Fibroblast of peridontal ligament (primary cell): Measurements from ENCODE around the gene GUSB.
"Not testable (repeated sequence)": the region's sequence is repeated elsewhere in the genome, so short reads cannot be mapped to it uniquely, and the experiment has no call there.

ENCODE experiments used
- DNase-seq: peaks from one replicate; pipeline ENCODE4 v3.0.0-alpha.2; 2010; ENCODE audit errors: extremely low read depth

GUSB gene

DNA sequence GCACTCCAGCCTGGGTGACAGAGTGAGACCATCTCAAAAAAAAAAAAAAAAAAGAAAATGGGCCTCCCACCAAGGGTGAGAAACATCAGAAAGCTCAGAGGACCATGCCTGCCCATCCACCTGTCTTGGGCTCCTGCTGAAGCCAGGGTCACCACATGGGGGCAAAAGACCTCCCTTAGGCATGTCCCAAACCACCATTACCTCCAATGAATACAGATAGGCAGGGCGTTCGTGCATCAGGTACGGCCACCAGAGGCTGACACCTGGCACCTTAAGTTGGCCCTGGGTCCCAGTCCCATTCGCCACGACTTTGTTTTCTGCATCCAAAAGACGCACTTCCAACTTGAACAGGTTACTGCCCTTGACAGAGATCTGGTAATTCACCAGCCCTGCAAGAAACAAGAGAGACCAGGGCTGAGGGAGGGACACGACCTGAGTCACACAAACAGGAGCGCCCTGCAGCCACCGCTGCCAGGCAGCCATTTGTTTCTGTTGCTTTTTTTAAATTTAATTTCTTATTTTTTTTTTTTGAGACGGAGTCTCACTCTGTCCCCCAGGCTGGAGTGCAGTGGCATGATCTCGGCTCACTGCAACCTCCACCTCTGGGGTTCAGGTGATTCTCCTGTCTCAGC is 6.1 kb downstream of the GUSB start:
- DNase-seq: no peak

DNA sequence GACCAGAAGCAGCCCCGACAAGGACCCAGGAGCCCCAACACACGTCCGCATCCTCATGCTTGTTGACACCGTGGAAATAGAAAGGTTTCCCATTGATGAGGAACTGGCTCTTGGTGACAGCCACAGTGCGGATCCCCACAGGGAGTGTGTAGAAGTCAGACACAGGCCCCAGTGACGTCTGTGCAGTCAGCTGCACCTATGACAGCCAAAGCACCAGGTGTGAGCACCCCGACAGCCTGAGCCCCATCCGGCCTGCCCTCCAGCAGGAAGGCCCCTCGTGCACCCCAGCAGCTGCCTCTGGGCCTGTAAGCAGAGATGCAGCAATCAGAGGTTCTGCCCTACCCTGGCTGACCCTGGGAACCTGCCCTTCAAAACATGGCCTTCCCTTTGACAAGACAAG is 7.1 kb downstream of the GUSB start:
- no peak for DNase-seq

DNA sequence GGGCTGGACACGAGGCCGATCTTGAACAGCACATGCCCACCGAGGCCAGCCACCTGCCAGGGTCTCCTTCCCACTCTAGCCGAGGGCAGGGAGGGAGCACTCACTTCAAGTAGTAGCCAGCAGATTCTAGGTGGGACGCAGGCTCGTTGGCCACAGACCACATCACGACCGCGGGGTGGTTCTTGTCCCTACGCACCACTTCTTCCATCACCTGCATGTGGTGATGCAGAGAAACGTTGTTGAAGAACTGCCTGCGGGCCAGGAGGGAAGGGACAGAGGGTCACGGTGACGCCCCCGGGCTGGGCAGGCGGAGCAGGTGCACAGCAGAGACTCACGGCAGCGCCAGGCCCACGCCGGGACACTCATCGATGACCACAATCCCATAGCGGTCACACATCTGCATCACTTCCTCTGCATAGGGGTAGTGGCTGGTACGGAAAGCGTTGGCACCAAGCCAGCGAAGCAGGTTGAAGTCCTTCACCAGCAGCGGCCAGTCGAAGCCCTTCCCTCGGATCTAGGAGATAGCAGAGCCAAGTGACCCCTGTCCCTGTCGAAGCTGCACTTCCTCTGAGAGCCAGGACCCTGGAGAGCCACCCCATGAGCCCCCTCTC is 7.7 kb downstream of the GUSB start:
- DNase-seq: no peak

DNA sequence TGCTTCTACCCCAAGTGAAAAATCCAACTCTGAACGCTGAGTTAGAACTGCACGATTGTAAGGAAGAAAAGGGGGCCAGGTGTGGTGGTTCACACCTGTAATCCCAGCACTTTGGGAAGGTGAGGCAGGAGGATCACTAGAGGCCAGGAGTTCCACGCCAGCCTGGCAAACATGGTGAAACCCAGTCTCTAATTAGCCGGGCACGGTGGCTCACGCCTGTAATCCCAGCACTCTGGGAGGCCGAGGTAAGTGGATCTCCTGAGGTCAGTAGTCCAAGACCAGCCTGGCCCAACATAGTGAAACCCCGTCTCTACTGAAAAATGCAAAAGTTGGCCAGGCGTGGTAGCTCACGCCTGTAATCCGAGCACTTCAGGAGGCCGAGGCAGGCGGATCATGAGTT is 9.0 kb downstream of the GUSB start:
- no peak for DNase-seq

DNA sequence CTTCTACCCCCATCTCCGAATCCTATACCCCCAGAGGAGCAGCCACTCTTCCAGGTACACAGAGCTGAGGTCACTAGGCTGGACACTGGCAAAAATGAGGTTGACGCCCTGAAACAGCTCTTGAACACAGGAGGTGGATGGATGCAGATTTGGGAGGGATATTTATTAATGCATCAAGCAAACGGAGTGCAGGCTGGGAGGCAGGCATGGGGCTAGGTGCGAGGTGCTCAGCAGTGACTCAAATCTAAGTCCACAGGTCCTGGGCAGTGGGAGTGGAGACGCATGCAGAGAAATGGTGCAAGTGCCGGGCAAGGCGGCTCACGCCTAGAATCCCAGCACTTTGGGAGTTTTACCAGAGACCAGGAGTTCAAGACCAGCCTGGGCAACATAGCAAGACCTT is 11.0 kb downstream of the GUSB start:
- no peak for DNase-seq

DNA sequence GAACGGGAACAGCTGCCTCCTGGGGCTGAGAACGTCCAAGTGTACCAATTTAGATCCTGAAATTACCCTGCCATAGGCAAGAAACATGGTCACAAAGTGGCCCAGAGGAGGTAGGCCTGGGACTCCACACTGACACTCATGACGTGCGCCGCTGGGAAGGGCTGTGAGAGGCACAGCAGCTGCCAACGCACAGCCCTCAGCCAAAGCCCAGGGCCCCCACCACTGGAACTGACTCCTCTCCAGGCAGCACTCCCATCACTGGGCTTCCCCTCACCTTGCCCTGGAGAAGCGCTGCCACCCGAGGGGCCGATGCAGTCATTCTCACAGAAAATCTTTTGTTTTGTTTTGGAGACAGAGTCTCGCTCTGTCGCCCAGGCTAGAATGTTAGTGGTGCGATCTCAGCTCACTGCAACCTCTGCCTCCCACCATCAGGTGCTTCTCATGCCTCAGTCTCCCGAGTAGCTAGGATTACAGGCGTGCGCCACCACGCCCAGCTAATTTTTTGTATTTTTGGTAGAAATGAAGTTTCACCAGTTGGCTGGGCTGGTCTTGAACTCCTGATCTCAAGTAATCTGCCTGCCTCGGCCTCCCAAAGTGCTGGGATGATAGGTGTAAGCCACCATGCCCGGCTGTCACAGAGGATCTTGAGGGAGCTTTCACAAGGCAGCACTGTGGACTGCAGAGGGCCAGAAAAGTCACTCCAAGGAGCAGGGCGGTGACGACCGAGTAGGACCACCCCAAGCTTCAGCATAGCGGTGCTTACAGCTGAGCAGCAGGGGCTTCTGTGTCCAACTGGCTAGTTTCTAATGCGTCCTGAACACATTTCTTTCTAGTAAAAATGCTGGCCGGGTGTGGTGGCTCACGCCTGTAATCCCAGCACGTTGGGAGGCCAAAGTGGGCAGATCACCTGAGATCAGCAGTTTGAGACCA is 13.5 kb downstream of the GUSB start:
- no peak for DNase-seq

DNA sequence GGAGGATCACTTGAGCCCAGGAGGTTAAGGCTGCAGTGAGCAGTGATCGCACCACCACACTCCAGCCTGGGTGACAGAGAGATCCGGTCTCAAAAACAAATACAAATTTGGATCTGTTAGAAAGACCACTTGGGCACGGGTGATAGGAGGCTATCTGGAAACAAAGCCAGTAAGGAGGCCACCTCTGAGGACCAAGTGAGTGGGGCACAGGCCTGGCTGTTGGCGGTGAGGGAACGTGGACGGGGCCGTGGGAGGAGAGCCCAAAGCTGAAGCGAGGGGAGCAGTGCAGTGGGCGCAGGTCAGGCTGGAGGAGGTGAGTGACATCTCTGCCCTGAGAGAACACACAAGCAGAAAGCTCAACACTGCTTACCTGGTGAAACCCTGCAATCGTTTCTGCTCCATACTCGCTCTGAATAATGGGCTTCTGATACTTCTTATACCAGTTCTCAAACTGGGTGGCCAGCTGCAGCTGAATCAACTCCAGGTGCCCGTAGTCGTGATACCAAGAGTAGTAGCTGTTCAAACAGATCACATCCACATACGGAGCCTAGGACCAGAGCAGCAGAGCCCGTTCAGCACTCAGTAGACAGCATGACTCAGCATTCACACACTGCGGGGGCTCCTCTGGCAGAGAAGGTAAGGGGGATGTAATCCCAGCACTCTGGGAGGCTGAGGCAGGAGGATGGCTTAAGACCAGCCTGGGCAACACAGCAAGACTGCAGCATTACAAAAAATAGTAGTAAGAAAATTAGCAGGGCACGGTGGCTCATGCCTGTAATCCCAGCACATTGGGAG is 14.5 kb downstream of the GUSB start:
- DNase-seq: no peak

DNA sequence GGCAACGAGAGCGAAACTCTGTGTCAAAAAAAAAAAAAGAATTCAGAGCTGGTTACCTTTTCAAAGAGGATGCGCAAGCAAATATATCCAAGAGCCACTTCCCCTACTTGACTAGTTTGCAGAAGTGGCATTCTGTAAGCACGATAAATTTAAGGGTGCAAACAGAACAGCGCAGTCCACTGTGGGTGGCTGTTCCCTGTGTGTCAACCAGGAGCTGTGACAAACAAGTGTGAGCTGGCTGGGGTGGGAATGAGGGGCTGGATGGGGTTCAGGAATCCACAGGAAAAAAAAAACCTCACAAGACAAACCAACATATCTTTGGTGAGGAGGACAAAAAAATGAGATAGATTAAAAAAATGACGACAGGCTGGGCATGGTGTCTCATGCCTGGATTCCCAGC is 15.9 kb downstream of the GUSB start:
- DNase-seq: no peak

DNA sequence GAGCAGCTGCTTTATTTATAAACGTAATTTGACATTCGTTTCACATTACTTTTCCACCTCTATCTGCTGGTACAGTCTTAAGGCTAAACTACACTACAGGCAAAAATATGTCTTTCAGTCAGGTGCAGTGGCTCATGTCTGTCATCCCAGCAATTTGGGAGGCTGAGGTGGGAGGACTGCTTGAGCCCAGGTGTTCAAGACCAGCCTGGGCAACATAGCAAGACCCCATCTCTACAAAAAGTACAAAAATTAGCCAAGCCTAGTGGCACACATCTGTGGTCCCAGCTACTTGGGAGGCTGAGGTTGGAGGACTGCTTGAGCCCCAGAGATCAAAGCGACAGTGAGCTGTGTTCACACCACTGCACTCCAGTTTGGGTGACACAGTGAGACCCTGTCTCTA is 17.3 kb downstream of the GUSB start:
- not testable (repeated sequence) for DNase-seq

DNA sequence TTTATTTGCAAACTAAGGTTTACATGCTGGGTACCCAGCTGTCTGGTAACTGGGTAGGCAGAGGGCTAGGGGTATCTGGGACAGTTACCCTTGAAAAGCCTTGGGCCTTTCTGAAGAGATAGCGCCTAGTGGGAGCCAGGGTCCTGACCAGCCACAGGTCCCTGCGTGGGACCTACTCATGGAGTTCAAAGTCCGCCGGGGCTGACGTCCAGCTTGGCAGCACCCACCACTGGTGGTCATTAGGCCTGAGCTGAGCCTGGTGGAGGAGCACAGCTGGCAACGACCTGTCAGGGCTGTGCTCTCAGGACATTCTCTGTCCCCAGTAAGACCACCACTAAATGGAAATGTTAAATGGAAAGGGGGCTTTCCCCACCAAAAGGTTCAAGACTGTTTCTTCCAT is 20.0 kb downstream of the GUSB start:
- no peak for DNase-seq

DNA sequence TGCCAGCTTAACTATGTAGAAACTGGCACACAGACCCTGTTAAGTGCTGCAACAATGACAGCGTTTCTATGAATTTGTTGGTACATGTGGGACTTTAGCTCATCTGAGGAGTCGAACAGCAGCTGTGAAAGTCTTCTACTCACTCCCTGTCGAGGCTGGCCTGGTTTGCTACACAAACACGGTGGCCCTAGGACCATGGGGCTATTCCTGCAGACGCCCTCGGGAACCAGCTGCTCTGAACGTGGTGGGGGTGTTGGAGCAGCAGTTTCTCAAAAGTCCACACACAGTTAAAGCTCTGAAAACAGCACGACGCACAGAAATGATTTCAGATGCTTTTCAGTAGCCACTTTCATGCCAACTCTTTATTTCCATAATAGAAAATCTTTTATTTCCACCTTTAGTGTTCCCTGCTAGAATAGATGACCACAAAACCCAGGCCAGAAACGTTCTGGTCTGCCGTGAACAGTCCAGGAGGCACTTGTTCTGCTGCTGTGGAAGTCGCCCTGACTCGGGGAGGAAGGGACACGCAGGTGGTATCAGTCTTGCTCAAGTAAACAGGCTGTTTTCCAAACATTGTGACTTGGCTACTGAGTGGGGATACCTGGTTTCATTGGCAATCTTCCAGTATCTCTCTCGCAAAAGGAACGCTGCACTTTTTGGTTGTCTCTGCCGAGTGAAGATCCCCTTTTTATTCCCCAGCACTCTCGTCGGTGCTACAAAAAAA is 21.5 kb downstream of the GUSB start:
- no peak for DNase-seq

DNA sequence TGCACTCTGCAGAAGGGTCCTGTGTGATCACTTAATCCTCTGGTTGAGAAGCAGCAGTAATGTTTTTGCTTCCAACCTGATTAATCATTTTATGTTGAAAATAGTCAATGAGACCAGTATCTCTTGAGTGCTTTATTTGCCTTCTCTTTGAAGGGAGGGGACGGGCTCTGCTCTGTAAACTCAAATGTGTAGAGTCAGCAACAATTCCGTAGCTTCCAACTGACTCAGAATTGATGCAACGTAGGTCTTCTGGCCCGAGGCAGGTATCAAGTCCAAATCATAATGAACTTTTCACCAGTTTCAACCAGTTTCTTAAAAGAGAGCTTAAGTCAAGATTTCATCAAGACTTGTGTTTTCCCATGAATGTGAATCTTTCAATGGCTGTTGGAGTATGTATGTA is 26.3 kb downstream of the GUSB start:
- DNase-seq: no peak

DNA sequence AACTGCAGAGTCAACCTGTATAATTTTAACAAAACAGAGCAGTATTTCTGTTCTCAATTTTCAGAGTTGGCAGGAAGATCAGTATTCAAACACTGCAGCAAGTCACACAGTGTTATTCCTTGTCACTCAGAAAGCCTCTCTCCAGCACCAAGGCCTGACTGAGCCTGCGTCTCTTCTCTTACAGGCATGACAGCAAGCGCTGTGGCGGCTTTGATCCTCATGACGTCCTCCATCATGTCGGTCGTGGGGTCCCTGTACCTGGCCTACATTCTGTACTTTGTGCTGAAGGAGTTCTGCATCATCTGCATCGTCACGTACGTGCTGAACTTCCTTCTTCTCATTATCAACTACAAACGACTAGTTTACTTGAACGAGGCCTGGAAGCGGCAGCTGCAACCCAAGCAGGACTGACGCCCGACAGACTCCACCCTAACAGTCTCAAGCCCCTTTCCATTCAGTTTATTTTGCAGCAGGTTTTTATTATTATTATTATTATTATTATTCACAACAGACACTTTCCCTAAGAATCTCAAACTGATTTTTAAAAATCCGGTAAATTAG is 28.0 kb downstream of the GUSB start:
- no peak for DNase-seq

DNA sequence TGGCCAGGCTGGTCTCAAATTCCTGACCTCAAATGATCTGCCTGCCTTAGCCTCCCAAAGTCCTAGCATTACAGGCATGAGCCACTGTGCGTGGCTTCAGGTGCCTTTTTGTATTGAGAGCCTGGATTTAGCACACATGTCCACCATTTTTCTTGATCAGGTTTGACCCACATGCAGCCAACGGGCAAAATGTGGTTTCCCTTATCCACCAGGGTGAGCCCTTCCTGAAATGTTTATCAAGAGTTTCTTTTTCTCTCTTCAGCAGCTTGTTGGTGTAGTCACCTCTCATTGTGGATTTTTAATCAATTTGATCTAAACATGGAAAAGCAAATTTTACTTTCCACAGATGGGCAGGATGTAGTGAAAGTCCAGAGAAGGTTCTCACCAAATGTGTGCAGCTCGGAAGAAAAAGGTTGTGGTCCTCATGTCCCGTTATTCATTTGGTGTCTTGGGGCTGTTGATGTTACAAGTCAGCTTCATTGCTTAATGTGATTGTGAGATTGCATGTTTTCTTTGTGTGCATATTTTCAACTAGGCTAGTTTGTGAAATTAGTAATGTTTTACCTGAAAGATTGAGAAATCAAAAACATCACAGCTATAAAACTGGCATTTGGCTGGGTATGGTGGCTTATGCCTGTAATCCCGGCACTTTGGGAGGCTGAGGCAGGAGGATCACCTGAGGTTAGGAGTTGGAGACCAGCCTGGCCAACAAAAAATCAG is 28.9 kb downstream of the GUSB start:
- no peak for DNase-seq

DNA sequence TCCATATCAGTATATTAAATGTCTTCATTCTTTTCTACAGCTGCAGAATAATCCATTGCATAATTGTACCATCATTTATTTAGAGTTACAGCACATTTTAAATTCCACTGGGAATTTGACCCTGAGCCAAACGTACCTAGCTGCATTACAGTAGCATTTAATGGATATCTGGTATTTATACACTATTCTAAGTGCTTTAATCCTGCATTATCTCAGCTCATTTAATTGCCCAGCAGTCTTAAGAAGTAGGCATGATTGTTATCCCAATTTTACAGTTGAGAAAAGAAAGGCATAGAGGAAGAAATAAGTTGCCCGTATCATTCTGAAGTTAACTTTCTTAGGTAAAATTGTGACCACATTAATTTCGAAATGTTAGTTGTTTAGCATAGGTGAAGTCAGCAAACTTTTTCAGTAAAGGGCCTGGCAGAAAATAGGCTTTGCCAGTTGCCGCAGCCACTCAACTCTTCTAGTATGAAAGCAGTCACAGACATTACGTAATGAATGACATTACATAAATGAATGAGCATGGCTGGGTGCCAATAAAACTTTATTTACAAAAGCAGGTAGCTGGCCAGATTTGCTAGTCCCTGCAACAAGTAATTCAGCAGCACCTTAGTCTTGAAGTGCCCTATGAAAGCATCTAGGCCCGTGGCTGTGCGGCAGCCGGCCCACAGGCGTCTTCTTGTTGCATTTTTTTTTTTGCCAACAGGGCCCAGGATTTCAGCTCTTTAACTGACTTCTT is 30.0 kb downstream of the GUSB start:
- no peak for DNase-seq

DNA sequence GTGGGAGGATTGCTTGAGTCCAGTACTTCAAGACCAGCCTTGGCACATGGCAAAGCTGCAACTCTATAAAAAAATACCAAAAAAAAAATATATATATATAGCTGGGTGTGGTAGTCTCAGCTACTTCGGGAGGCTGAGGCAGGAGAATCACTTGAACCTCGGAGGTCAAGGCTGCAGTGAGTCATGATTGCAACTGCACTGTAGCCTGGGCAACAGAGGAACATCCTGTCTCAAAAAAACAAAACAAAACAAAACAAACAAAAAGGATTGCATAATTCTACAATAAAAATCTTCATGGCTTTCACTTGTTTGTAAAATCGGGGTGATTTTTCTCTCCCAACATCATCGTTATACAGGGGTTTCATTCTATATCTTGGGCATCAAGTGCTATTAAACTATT is 35.1 kb downstream of the GUSB start:
- DNase-seq: peak; percentile 35

DNA sequence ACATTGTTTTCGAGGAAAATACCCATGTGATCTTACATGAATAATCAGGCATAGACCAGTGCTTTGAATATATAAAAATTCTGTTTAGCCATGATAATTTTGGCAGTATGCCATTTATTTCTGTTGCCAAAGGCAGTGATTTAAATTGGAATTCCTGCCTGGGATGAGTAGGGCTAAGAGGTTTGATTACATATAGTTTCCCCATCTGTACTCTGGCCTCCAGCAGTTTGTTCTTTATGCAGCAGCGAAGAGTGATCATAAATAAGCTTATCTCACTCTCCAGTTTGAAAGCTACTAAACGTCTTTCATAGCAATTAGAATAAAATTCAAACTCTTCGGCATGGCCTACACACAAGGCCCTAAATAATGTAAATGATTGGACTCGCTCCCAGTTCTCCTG is 36.2 kb downstream of the GUSB start:
- not testable (repeated sequence) for DNase-seq

DNA sequence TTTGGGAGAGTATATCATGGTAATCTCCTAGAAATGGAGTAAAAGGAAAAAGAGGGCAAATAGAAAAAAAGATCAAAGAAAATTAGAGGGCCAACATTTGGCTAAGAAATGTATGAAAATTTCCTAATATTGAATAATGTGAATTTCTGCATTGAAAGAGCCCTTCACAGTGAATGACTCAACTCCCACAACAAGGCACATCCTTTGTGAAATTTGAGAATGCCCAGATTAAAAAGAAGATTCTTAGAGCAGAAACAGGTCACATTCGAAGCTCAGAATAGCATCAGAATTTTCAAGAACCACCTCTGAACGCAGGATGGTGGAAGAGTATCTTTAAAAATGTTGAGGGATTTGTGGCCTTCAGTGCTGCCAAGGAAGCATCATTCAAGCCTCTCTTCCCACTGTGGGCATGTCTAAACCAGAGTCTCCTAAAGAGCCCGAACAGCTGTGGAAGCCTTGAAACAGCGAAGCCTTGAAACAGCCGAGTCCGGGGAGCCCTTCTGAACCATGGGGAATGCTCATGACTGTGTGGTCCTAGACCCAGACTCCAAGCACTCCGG is 43.6 kb downstream of the GUSB start:
- DNase-seq: peak; percentile 31

DNA sequence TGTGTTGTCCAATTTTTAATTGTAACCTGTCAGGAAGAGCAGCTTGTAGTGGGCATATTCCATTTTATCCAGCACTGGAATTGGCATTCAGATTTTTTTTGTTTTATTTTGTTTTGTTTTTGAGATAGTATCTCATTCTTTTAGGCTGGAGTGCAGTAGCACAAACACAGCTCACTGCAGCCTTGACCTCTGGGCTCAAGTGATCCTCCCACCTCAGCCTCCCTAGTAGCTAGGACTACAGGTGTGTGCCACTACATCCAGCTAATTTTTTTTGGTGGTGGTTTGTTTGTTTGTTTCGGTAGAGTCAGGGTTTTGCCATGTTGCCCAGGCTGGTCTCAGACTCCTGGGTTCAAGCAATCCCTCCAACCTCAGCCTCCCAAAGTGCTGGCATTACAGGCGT is 44.7 kb downstream of the GUSB start:
- no peak for DNase-seq
